ENCODE measurements around the gene CCDC127. TPM values are rescaled to one million over a fixed set of nuclear protein-coding genes. Genes with fewer than 3 reads are reported as not detected.

Gene CCDC127
- total RNA-seq, 2 donors from 2014 or later = 8.4 to 9.7 TPM

DNA sequence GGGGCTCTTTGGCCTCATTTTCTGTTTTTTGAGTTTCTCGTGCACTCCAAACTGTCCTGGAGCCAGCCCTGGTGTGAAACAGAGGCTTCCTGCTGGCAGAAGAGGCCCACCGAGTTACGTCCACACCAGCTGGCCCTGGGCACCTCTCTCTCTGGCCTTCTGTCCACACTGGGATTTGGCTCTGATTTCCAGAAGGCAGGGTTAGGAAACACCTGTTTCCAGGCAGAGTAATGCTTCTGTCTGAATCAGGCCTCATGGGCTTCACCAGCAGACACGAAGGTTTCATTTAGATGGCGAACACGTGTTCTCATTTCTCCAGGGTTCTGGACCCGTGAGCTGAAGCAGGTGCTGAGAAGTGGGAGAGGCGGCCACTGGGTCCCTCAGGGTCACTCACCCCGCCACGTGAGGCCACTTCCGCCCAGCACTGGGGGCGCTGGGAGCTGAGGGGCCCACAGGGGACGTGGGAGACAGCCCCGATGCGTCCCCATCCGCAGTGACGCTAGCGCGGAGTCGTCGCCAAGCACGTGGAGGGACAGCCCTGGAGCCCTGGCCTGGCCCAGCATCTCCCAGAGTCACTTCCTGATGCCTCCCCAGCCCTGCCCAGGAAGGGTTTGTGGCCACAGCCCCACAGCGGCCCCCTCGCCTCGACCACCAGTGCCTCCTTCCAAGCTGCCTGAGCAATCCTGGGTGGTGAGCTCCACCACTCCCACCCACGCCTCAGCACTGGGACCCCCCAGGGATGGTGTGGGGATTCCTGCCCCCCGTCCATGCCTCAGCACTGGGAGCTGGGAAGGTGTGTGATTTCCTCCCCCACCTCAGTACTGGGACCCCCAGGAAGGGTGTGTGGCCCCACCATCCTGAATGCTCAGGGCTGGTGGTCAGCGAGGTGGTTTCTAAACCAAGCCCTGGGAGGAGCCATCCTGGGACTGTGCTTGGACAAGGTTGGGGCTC lies 31.6 kb downstream of the CCDC127 start:
- Histone ChIP-seq H3K27ac (ENCODE audit: low read depth, low read length) (no peak overlapping the region), H3K9me3 (ENCODE audit: control insufficient read depth, low read length) (no peaks in the 10 kb centered on the region), H3K9ac (ENCODE audit: extremely low read depth, low read length, poor library complexity, severe bottlenecking) (no peak overlapping the region), H3K4me1 (ENCODE audit: control insufficient read depth, insufficient read depth, low read length) (no peaks in the 10 kb centered on the region), H3K27me3 (ENCODE audit: control insufficient read depth, insufficient read depth, low read length, poor library complexity, severe bottlenecking) (no peaks in the 10 kb centered on the region), H3K4me3 (ENCODE audit: low read length) (no peak overlapping the region), H3K36me3 (ENCODE audit: control insufficient read depth, insufficient read depth, low read length) (no peaks in the 10 kb centered on the region)
- WGBS, 2 experiments (ENCODE audit: insufficient coverage in 1 of 2, insufficient read length in 1 of 2) = 91 to 96% methylated on average over 14 to 28 of the region's 28 CpGs
- H3K27ac Mint-ChIP-seq = no peak overlapping the region
- H3K36me3 Mint-ChIP-seq (ENCODE audit: low read depth) = peaks cover 1% of the 10 kb centered on the region
- DNase-seq = no peak
- no peaks in the 10 kb centered on the region for H3K9me3 Mint-ChIP-seq
- H3K4me3 Mint-ChIP-seq = no peak overlapping the region
- H3K27me3 Mint-ChIP-seq (ENCODE audit: insufficient read depth) = peaks cover 4% of the 10 kb centered on the region
- H3K4me1 Mint-ChIP-seq = peaks cover 7% of the 10 kb centered on the region
- TF ChIP-seq, protein P1, sequence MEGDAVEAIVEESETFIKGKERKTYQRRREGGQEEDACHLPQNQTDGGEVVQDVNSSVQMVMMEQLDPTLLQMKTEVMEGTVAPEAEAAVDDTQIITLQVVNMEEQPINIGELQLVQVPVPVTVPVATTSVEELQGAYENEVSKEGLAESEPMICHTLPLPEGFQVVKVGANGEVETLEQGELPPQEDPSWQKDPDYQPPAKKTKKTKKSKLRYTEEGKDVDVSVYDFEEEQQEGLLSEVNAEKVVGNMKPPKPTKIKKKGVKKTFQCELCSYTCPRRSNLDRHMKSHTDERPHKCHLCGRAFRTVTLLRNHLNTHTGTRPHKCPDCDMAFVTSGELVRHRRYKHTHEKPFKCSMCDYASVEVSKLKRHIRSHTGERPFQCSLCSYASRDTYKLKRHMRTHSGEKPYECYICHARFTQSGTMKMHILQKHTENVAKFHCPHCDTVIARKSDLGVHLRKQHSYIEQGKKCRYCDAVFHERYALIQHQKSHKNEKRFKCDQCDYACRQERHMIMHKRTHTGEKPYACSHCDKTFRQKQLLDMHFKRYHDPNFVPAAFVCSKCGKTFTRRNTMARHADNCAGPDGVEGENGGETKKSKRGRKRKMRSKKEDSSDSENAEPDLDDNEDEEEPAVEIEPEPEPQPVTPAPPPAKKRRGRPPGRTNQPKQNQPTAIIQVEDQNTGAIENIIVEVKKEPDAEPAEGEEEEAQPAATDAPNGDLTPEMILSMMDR (conservative IDR thresholded peaks at IDR 0.05) = no peak

DNA sequence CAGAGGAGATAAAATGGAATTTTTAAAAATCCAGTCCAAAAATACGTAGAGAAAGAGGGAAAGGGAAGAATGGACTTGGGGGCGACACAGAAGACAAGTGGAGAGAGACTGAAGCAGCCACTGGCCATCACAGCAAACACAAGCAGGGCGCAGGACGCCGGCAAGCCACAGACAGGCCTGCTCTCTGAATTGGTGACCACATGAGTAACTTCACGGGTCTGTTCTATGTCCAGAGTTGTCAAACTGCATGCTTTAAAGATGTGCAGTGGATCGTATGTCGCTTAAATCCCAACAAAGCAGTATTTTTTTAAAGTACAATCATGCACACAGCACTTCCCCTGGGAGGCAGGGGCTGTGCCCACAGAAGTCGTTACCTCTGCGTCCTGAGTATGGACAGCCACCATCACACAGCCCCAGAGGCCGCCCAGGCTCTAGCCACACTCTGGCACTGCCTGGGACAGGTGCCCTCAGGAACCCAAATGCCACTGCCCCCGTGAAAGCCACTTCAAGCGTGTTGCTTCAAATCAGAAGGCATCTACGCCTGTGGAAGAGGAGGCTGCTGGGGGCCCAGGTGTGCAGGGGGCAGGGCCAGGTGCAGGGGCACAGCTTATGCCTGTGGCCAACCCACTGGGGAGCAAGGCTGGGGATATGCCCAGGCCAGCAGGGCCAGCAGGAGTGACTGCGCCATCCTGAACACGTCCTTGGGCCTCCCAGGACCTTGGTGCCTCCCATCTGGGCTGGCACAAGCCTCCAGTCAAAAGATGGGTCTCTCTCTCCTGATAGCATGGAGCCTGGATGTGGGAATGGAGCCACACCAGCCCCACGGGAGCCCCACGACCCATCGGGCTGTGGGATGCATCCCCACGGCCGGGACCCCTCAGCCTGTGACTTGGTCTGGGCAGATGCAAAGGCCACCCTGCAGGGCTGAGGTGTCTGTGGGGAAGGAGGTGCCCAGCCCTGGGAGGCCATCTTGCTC lies 32.6 kb downstream of the CCDC127 start:
- H3K36me3 ChIP-seq (ENCODE audit: control insufficient read depth, insufficient read depth, low read length) = no peaks in the 10 kb centered on the region
- no peak overlapping the region for H3K27ac Mint-ChIP-seq
- no peak overlapping the region for H3K4me3 Mint-ChIP-seq
- no peak overlapping the region for H3K27ac ChIP-seq (ENCODE audit: low read depth, low read length)
- H3K9me3 ChIP-seq (ENCODE audit: control insufficient read depth, low read length) = no peaks in the 10 kb centered on the region
- H3K9me3 Mint-ChIP-seq = no peaks in the 10 kb centered on the region
- peaks cover 3% of the 10 kb centered on the region for H3K27me3 Mint-ChIP-seq (ENCODE audit: insufficient read depth)
- no peak overlapping the region for H3K9ac ChIP-seq (ENCODE audit: extremely low read depth, low read length, poor library complexity, severe bottlenecking)
- WGBS, 2 experiments (ENCODE audit: insufficient coverage in 1 of 2, insufficient read length in 1 of 2) = 88 to 93% methylated on average over 15 to 21 of the region's 21 CpGs
- H3K4me1 ChIP-seq (ENCODE audit: control insufficient read depth, insufficient read depth, low read length) = no peaks in the 10 kb centered on the region
- peaks cover 7% of the 10 kb centered on the region for H3K4me1 Mint-ChIP-seq
- DNase-seq = no peak
- peaks cover 1% of the 10 kb centered on the region for H3K36me3 Mint-ChIP-seq (ENCODE audit: low read depth)
- no peaks in the 10 kb centered on the region for H3K27me3 ChIP-seq (ENCODE audit: control insufficient read depth, insufficient read depth, low read length, poor library complexity, severe bottlenecking)
- no peak overlapping the region for H3K4me3 ChIP-seq (ENCODE audit: low read length)
- TF ChIP-seq, protein P1 (conservative IDR thresholded peaks at IDR 0.05) = no peak

DNA sequence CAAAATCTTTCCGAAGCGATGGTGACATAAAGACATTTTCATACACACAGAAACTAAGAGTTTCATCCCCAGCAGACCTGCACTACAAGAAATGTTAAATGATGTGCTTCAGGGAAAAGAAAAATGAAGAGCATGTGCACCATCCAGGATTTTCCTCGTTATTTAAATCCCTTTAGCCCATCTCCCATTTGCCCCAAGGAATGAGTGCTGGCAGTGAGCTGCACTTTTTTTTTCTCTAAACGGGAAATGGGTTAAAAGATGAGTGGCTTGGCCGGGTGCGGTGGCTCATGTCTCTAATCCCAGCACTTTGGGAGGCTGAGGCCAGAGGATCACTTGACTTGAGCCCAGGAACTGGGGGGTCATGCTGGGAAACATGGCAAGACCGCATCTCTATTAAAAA lies 33.5 kb downstream of the CCDC127 start:
- Mint-ChIP-seq H3K4me1 (peaks cover 7% of the 10 kb centered on the region), H3K27ac (no peak overlapping the region), H3K27me3 (ENCODE audit: insufficient read depth) (no peaks in the 10 kb centered on the region), H3K9me3 (no peaks in the 10 kb centered on the region), H3K36me3 (ENCODE audit: low read depth) (peaks cover 1% of the 10 kb centered on the region), H3K4me3 (no peak overlapping the region)
- TF ChIP-seq, protein P1 (conservative IDR thresholded peaks at IDR 0.05) = no peak
- H3K36me3 ChIP-seq (ENCODE audit: control insufficient read depth, insufficient read depth, low read length) = no peaks in the 10 kb centered on the region
- H3K4me1 ChIP-seq (ENCODE audit: control insufficient read depth, insufficient read depth, low read length) = no peaks in the 10 kb centered on the region
- no peak overlapping the region for H3K4me3 ChIP-seq (ENCODE audit: low read length)
- no peak for DNase-seq
- H3K9ac ChIP-seq (ENCODE audit: extremely low read depth, low read length, poor library complexity, severe bottlenecking) = no peak overlapping the region
- WGBS, 2 experiments (ENCODE audit: insufficient coverage in 1 of 2, insufficient read length in 1 of 2) = 91 to 92% methylated on average over 4 to 7 of the region's 7 CpGs
- no peaks in the 10 kb centered on the region for H3K9me3 ChIP-seq (ENCODE audit: control insufficient read depth, low read length)
- no peak overlapping the region for H3K27ac ChIP-seq (ENCODE audit: low read depth, low read length)
- no peaks in the 10 kb centered on the region for H3K27me3 ChIP-seq (ENCODE audit: control insufficient read depth, insufficient read depth, low read length, poor library complexity, severe bottlenecking)
